ENCODE data around the gene IRF2. TPM values are rescaled to one million over a fixed set of nuclear protein-coding genes. Genes with fewer than 3 reads are reported as not detected.

IRF2 gene
- total RNA-seq, 1 donor from 2014 or later = 45.3 TPM

GRCh38 chr4:184450743-184451535 lies 23.4 kb downstream of the IRF2 start:
- no peak for DNase-seq (ENCODE audit: low spot score)

GRCh38 chr4:184450045-184450444 lies 24.3 kb downstream of the IRF2 start:
- no peak for DNase-seq (ENCODE audit: low spot score)

GRCh38 chr4:184448821-184449220 lies 25.5 kb downstream of the IRF2 start:
- DNase-seq (ENCODE audit: low spot score) = peak; percentile 31

GRCh38 chr4:184448141-184448540 lies 26.2 kb downstream of the IRF2 start:
- DNase-seq (ENCODE audit: low spot score) = no peak

- DNase-seq (ENCODE audit: low spot score) = no peak
Measured at GRCh38 chr4:184447664-184448063, 26.7 kb downstream of the IRF2 start.

GRCh38 chr4:184446132-184446658 lies 28.2 kb downstream of the IRF2 start:
- DNase-seq (ENCODE audit: low spot score) = no peak

GRCh38 chr4:184444953-184445309 lies 29.4 kb downstream of the IRF2 start:
- DNase-seq (ENCODE audit: low spot score) = no peak

- DNase-seq (ENCODE audit: low spot score) = no peak
Measured at GRCh38 chr4:184444215-184444952, 30.0 kb downstream of the IRF2 start.

- no peak for DNase-seq (ENCODE audit: low spot score)
Measured at GRCh38 chr4:184443318-184443717, 31.0 kb downstream of the IRF2 start.

GRCh38 chr4:184442314-184442635 lies 32.1 kb downstream of the IRF2 start:
- DNase-seq (ENCODE audit: low spot score) = no peak

- no peak for DNase-seq (ENCODE audit: low spot score)
Measured at GRCh38 chr4:184441461-184442313, 32.7 kb downstream of the IRF2 start.

GRCh38 chr4:184440595-184441358 lies 33.6 kb downstream of the IRF2 start:
- DNase-seq (ENCODE audit: low spot score) = no peak

- DNase-seq (ENCODE audit: low spot score) = no peak
Measured at GRCh38 chr4:184439856-184440594, 34.3 kb downstream of the IRF2 start.

- no peak for DNase-seq (ENCODE audit: low spot score)
Measured at GRCh38 chr4:184439386-184439785, 35.0 kb downstream of the IRF2 start.

GRCh38 chr4:184438375-184438774 lies 36.0 kb downstream of the IRF2 start:
- DNase-seq (ENCODE audit: low spot score) = no peak

GRCh38 chr4:184437565-184438265 lies 36.6 kb downstream of the IRF2 start:
- no peak for DNase-seq (ENCODE audit: low spot score)

GRCh38 chr4:184434501-184435066 lies 39.8 kb downstream of the IRF2 start:
- no peak for DNase-seq (ENCODE audit: low spot score)

- DNase-seq (ENCODE audit: low spot score) = no peak
Measured at GRCh38 chr4:184434021-184434420, 40.3 kb downstream of the IRF2 start.

- no peak for DNase-seq (ENCODE audit: low spot score)
Measured at GRCh38 chr4:184433258-184433892, 41.0 kb downstream of the IRF2 start.
